Endothelial cell (in vitro differentiated cells): ENCODE measurements around the gene AIMP1. TPM values are rescaled to one million over a fixed set of nuclear protein-coding genes. Genes with fewer than 3 reads are reported as not detected.
A peak's percentile ranks its signal among the peaks of the same experiment; 100 is the strongest.

ENCODE experiments used
- DNase-seq: peaks from one replicate; pipeline ENCODE4 v3.0.0; 2021; ENCODE audit warnings: low spot score
- H3K27ac Mint-ChIP-seq: one replicate; pipeline ENCODE4 v1.8.0; 2021; ENCODE audit warnings: mixed read lengths, inconsistent platforms; ENCODE audit not compliant: unreplicated experiment
- H3K27me3 Mint-ChIP-seq: one replicate; pipeline ENCODE4 v1.8.0; 2021; ENCODE audit warnings: mild to moderate bottlenecking, moderate library complexity, mixed read lengths, inconsistent platforms; ENCODE audit not compliant: unreplicated experiment
- H3K36me3 Mint-ChIP-seq: one replicate; pipeline ENCODE4 v1.8.0; 2021; ENCODE audit warnings: mild to moderate bottlenecking, low read depth, mixed read lengths, inconsistent platforms; ENCODE audit not compliant: unreplicated experiment
- H3K4me1 Mint-ChIP-seq: one replicate; pipeline ENCODE4 v1.8.0; 2021; ENCODE audit warnings: mild to moderate bottlenecking, mixed read lengths, inconsistent platforms; ENCODE audit not compliant: unreplicated experiment
- H3K4me3 Mint-ChIP-seq: one replicate; pipeline ENCODE4 v1.8.0; 2021; ENCODE audit warnings: mild to moderate bottlenecking, mixed read lengths, inconsistent platforms; ENCODE audit not compliant: unreplicated experiment
- H3K9me3 Mint-ChIP-seq: one replicate; pipeline ENCODE4 v1.8.0; 2021; ENCODE audit warnings: mixed read lengths, inconsistent platforms; ENCODE audit not compliant: unreplicated experiment
- total RNA-seq: library from RNA; stranded (reverse); fragmentation: NEBNext Ultra II Directional; extraction: Animal tissue kit (Norgen Biotek cat#: 25700); gene quantifications from one replicate; pipeline ENCODE4 v1.2.1, GENCODE V29; 2021; ENCODE audit not compliant: unreplicated experiment
- TF ChIP-seq, protein P1 (sequence below): fragments of 200-600 bp; sonication (generic); IDR thresholded peaks from one replicate; pipeline ENCODE4 v1.5.0; 2021; ENCODE audit warnings: antibody characterized with exemption; ENCODE audit not compliant: unreplicated experiment

AIMP1 gene
- total RNA-seq, 1 donor from 2014 or later: 25.4 TPM

DNA sequence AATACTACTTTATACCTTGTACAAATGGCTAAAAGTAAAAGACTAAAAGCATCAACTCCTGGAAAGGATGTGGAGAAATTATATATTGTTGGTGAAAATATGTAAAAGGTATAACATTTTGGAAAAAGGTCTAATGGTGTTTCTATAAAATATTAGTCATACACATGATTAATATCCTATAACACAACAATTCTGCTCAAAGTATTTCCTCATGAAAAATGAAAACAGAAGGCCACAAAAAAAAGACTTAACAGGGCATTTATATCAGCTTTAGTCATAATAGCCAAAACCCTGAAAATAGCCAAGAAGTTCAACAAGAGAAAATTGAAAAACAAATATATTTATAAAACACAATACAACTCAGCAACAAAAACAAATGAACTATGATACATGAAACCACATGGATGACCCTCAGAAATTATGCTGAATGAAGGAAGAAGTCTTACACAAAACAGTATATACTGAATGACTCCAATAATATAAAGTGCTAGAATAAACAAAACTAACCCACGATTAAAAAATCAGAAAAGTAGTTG is 39.1 kb upstream of the AIMP1 start:
- H3K4me3 Mint-ChIP-seq: no peak overlapping the region

DNA sequence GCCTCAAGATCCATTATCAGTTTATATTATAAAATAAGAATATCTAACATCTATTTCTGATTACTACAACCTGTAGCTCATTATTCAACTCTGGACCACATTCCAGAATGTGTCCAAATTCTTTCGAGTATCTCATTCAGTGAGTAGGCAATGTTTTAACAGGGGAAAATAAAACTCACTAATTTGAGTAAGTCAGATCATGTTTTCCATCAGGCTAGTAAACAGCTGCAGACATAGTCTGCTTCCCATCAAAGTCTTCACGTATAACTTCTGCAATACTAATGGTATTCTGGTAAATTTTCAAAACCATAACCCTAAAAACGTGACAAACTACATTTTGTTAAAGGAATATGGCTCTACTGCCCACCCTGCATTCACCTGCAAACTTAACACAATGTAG is 32.1 kb upstream of the AIMP1 start:
- Mint-ChIP-seq H3K36me3 (peaks cover 3% of the 10 kb centered on the region), H3K4me1 (peaks cover 7% of the 10 kb centered on the region), H3K27me3 (peaks cover 2% of the 10 kb centered on the region), H3K4me3 (no peak overlapping the region), H3K9me3 (no peaks in the 10 kb centered on the region), H3K27ac (no peak overlapping the region)
- DNase-seq: no peak
- TF ChIP-seq, protein P1, sequence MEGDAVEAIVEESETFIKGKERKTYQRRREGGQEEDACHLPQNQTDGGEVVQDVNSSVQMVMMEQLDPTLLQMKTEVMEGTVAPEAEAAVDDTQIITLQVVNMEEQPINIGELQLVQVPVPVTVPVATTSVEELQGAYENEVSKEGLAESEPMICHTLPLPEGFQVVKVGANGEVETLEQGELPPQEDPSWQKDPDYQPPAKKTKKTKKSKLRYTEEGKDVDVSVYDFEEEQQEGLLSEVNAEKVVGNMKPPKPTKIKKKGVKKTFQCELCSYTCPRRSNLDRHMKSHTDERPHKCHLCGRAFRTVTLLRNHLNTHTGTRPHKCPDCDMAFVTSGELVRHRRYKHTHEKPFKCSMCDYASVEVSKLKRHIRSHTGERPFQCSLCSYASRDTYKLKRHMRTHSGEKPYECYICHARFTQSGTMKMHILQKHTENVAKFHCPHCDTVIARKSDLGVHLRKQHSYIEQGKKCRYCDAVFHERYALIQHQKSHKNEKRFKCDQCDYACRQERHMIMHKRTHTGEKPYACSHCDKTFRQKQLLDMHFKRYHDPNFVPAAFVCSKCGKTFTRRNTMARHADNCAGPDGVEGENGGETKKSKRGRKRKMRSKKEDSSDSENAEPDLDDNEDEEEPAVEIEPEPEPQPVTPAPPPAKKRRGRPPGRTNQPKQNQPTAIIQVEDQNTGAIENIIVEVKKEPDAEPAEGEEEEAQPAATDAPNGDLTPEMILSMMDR: no peak

More for the DNA sequence above, 39.1 kb upstream of the AIMP1 start:
- Mint-ChIP-seq H3K4me1 (peaks cover 11% of the 10 kb centered on the region), H3K27ac (peak overlapping the region; percentile 52), H3K36me3 (peaks cover 12% of the 10 kb centered on the region), H3K9me3 (no peaks in the 10 kb centered on the region), H3K27me3 (peaks cover 2% of the 10 kb centered on the region)
- DNase-seq: no peak
- TF ChIP-seq, protein P1: no peak

DNA sequence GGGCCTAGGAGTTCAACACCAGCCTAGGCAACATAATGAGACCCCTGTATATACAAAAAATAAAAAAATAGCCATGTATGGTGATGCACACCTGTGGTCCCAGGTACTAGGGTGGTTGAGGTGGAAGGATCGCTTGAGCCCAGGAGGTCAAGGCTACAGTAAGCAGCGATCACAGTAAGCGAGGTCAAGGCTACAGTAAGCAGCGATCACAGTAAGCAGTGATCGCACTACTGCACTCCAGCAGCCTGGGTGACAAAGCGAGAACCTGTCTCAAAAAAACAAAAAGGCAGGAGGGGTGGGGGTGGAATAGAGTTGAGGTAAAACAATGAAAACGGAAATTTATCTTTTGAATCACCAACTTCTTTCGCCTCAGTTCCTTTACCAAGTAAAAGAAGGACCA is 29.7 kb upstream of the AIMP1 start:
- Mint-ChIP-seq H3K4me1 (peaks cover 7% of the 10 kb centered on the region), H3K36me3 (peaks cover 3% of the 10 kb centered on the region), H3K27me3 (peaks cover 2% of the 10 kb centered on the region), H3K4me3 (no peak overlapping the region), H3K9me3 (no peaks in the 10 kb centered on the region), H3K27ac (peak overlapping the region; percentile 94)
- DNase-seq: no peak
- TF ChIP-seq, protein P1: no peak

DNA sequence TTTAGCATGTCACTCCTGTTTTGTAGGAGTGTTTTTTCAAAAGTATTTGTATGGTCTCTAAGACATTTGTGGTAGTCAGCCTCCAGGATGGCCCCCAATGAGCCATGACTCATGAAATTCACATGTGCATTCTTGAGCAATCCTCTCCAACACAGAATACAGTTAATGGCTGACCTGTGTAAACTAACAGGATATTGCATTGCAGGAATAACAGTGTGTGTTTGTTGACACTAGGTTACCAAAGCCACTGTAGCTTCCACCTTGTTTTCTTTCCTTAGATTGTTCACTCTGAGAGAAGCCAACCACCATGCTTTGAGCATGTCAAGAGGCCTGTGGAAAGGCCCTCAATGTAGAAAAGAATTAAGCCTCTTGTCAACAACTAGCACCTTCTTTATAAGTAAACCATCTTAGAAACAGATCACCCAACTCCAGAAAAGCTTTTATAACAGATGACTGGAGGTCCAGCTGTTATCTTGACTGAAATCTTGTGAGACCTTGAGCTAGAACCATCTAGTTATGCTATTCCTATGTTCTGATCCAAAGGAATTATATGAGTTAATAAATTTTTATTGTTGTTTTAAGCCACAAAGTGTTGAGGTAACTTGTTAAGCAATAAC is 28.9 kb upstream of the AIMP1 start:
- Mint-ChIP-seq H3K27ac (peak overlapping the region; percentile 94), H3K27me3 (no peaks in the 10 kb centered on the region), H3K36me3 (peaks cover 3% of the 10 kb centered on the region), H3K4me3 (no peak overlapping the region), H3K9me3 (no peaks in the 10 kb centered on the region), H3K4me1 (peaks cover 7% of the 10 kb centered on the region)
- peak; percentile 35 for DNase-seq
- TF ChIP-seq, protein P1: no peak

DNA sequence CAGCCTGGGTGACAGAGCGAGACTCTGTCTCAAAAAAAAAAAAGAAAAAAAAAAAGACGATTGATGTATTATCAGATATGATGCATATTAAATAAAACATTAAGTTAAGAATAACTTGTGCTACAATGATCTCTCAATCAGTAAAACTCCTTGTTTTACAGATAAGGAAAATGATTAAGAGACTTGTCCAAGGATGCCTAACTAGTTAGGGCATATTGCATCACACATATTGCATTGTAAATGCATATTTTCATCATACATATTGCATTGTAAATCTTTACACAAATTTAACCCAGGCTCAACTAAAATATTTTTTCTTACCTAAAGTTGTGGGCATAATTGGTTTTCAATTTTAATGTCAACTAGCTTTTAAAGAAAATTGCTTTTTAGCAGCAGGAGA is 26.6 kb upstream of the AIMP1 start:
- TF ChIP-seq, protein P1: no peak
- no peak overlapping the region for H3K27ac Mint-ChIP-seq
- H3K27me3 Mint-ChIP-seq: no peaks in the 10 kb centered on the region
- no peaks in the 10 kb centered on the region for H3K9me3 Mint-ChIP-seq
- peaks cover 9% of the 10 kb centered on the region for H3K36me3 Mint-ChIP-seq
- no peak overlapping the region for H3K4me3 Mint-ChIP-seq
- peaks cover 5% of the 10 kb centered on the region for H3K4me1 Mint-ChIP-seq
- no peak for DNase-seq
